ENCODE measurements around the gene HDAC7.

The HDAC7 gene

DNA sequence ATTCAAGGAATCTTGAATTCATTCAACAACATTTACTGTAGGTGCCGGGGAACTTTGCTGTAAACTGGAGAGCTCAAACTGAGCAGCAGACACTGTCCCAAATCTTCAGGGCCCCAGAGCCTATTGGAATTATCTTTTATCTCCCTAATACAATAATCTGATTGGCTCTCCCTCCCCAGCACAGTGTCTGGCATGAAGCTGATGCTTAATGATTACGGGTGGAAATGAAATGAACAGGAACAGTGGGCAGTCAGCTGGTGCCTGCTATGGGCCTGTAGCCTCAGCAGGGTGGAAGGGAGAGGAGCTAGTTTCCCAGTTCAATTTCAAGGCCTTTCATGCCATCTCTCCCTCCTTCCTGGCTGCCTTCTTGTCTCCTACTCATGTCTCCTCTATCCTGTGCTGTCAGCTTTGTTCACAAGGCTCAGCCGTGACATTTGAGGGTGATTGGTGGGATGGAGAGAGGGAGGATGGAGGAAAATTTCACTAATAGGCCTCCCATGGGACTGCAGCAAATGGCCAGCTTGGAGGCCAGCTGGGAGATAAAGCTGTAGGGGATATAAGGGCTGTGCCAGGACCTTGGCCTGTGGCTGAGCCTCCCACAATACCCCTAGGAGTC is 56.7 kb downstream of the HDAC7 start:
- DNase-seq (ENCODE audit: low read depth) = no peak

DNA sequence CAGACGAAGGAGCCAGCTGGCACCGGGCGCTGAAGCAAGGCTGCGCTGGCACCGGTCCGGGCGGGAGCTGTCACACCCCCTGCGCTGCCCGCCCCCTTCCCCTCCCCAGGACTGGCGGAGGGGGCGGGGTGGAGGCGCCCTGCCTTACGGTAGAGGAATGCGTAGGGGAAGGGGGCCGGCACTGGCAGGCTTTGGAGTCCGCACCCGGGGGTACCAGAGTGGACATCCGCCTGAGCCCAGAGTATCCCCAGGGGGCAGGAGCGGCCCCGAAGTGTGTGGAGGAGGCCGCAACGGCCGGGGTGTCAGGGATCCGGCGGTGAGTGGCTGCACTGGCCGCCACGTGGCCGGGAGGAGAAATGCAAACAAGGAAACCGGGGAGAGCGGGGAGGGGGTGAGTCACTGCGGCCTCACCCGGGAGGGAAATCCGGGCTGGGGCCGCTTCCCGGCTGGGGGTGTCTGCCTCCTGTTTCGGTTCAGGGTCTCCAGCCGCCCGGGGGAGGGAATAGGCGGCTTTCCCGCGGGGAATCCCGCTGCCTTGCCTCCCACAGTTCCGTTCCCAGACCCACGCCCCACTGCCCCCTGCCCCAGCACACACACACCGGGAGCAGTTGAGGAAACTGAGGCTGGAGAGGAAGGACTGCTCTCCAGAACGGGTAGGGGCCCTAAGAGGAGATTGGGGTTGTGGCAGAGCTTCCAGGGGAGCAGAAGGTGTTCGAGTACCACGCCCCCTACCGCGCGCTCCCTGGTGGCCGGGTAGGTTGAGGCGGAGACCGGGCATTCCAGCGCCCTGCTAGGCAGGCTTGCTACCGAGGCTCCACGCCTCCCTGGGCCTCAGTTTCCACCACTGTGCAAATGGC is 60.6 kb downstream of the HDAC7 start, which contains the start of gene RAPGEF3:
TSS of gene RAPGEF3 (minus strand) at position 47 of the 857 bp plus-strand sequence. CDS start 324 bp downstream, outside the sequence.
- peak; percentile 57 for DNase-seq (ENCODE audit: low read depth)

DNA sequence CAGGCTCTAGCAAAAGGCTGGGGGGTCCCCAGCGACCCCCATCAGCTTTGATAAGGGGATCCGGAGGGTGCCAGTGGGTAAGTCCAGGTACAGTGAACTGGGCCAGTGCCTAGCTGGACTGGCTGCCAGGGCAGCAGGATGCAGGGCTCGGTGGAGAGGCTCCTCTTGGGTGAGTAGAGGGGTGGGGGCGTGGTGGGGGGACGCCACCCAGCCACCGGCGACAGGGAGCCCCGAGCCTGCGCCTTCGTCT is 61.2 kb downstream of the HDAC7 start:
- DNase-seq (ENCODE audit: low read depth) = no peak

DNA sequence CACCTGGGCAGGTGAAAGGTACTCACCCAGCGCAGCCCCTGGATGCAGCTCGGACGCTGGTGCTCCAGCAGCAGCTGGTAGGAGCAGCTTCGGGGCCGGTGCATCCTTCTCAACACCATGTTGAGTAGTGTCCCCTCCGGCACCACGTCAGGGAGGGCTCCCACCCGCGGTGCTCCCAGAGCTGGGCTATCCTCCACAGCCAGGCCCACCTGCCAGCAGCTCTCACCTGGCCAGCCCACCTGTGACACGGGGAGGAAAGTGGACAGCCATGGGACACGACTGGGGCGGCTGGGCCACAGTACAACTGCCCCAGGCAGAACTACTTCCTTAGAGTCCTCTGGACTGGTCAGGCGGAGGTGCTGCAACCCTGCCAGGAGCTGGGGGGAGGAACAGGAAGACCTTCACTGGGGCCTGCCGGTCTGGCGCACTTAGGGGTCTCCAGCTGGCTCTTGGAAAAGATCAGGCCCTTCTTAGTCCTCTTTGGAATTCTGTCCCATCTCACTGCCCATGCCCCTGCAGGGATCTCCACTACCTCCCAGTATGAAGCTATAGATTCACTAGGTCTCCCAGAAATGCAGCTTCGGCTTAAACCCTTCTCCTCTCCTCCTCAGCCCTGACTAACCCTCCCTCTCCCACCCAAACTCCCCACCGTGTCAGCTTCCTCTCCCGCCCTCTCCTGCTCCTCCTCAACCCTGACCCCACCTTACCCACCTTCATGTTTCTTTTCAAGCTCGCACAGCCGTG is 61.7 kb downstream of the HDAC7 start:
- DNase-seq (ENCODE audit: low read depth) = no peak

DNA sequence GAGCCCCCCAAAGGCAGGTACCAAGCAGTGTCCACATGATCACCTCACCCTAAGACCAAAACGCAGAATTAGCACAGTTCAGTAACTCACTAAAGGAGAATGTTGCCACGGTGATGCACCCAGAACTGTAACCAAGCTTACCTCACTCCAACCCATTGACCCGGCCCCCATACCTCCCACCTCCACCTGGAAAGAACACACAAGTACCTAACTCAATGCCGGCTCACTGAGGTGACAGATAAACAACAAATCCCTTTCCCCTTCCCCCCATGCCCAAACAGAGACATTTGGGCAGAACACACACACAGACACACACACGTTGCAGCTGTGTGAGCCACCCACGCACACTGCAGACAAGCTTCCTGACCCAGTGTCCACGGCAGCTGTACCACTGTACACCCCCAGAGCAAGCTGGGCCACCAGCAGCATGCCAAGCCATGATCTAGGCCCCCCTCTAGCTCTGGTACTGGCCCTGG is 62.3 kb downstream of the HDAC7 start:
- no peak for DNase-seq (ENCODE audit: low read depth)

DNA sequence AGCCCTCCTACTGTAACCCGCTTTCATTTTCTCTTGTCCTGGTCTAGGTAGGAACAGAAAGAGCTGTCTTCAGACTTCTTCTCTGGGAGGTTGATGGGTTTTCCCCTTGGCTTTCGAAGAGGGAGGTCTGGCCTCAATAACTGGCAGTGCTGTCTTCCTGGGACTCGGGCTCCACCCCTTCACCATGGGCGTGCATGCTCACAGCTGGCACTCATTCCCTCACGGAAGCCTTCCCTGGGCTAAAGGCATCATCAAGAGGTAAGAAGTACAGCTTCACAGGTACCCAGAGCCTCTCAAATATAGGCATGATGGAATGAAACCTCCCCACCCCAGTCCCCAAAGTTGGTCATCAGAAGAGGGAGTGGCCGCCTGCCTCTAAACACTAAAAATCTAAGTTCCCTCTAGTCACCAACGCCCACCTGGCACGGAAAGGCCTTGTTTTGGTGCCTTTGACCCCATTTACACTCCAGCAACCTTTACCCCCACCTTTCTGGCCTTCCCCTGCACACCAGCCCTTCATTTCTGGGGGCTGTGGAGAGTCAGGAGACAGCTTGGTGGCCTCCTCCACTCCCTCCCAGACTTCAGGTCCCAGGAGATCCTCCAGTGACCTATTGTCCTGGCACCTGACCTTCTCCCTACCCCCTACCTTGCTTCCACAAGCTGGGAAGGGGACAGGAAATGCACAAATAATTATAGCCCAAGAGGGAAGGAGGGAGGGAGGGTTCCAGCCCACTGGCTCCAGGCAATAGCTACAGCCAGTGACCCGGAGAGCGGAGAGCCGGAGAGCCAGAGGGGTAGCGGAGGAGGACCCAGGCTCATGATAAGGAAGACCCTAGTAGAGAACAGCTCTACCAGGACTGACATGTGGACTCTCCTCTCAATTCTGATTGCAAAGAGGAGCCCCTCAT is 63.8 kb downstream of the HDAC7 start:
- no peak for DNase-seq (ENCODE audit: low read depth)

DNA sequence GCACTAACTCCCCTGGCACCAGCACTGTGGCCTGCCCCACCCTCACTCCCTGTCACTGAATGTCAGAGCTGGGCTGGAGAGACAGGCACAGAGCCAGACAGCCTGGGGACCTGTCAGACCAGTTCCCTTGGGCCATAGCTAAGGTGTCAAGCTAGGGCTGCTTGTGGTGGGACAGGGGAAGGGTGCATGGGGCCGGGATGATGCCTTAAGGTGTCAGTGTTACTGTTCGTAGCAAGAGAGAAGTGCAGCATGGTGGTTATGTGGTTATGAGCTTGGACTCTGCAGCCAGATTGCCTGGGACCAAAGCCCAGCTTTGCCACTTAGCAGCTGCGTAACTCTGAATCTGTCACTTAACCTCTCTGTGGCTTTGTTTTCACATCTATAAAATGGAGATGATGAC is 64.8 kb downstream of the HDAC7 start:
- no peak for DNase-seq (ENCODE audit: low read depth)

DNA sequence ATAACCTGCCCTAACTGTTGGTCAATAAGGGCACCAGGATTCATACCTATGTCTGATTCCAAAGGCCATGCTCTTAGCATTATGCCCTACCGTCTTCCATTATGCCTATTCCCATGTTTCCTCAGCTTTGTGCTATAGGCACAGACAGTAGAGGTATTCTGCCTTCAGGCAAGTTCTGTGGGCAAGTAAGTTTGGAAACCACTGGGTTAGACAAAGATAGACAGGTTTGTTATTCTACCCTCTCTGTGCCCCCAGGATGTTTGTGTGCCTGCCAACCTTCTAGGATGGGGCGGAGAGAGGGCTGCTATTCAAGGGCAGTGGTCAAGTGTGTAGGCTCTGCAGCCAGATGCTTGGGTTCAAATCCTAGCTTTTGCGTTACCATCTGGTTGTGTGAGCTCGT is 65.6 kb downstream of the HDAC7 start:
- no peak for DNase-seq (ENCODE audit: low read depth)

DNA sequence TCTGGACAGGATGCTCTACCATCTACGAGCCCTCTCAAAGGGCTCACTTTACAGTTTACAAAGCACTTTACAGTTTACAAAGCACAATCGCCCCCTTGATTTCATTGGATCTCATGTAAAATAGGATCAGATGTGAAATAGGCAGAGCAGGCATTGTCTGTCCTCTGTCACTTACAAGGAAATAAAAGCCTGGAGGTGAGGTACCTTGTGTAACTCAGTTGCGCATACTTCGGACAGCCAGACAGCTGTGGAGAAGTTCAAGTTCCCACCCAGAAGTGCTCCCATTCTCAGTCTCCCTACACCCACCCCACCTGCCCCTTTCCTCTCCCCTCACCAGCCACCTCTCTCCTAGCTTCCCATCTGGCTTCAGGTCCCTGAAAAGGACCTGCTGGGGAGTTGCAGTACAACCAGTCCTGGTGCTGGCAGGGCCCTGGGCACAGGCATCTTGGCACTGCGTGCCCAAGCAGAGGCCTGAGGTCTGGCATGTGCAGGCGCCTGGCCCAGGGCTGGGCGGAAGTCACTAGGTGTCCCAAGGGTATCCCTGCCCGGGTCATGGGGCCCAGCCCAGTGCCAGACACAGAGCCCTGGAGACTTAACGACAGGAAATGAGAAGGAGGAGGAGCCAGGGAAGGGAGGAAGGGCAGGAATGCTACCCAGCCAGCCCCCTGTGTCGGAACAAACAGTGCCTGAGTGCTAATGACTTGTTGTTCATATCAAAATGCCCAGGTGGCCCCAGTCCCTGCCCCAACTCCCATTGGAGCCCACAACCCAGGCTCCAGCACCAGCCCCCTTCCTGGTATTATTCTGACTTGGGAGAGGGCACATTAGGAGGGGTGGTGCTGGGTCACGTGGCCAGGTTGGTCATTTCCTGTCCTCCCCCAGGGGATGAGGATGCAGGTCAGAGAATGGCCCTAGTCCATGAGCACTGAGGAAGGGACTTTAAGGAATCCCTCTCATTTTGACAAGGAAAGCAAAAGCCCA is 66.4 kb downstream of the HDAC7 start:
- DNase-seq (ENCODE audit: low read depth) = no peak

DNA sequence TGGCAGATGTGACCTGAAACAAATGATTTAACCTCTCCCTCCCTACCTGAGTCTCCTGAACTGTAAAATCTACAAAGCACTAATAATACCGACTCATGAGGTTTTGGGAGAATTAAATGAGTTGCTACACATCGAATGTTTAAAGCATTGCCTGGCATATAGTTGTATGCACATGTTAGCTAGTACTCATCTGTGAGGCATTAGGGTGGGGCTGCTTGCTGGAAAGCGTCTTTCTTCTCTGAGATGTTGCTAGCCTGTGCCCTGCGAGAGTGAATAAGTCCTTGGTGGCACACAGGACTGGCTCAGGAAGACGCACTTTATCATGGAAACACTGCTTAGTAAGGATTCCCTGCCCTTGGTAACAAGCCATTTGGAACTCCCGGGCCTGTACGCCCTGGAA is 67.2 kb downstream of the HDAC7 start:
- no peak for DNase-seq (ENCODE audit: low read depth)

DNA sequence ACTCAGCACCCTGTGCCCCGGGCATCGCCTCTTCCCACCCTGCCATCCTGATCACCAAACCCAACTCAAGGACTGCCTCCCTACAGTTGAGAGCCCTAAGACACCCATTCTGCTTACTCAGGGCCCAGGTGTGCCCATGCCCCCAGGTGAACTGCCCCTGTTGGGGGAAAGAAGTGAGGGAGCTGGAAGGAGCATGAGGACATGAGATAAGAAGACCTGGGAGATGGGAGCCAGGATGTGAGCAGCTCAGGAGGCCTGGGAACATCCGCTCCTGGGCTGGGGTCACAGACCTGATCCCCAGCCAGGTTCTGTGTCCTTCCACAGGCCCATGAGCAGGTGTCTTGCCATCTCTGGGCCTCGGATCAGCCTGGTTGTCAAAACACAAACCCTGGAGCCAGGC is 67.6 kb downstream of the HDAC7 start:
- no peak for DNase-seq (ENCODE audit: low read depth)

DNA sequence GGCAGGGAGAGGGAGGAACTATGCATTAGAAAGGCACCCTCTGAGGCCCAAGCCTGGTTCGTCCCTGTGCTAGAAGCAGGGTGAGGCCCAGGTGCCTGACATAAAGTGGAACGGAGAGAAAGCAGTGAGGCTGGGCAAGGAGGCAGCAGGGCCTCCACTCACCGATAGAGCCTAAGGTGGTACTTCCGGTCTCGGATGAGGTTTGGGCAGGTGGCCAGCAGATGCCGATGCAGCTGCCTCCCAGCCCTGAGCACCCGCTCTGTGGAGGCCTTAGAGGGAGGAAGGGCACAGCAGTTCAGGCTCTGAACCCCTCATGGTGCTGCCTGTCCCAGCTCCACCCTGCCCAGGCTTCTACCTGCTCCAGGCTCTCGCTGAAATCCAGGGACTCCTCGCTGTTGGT is 68.1 kb downstream of the HDAC7 start:
- DNase-seq (ENCODE audit: low read depth) = no peak

DNA sequence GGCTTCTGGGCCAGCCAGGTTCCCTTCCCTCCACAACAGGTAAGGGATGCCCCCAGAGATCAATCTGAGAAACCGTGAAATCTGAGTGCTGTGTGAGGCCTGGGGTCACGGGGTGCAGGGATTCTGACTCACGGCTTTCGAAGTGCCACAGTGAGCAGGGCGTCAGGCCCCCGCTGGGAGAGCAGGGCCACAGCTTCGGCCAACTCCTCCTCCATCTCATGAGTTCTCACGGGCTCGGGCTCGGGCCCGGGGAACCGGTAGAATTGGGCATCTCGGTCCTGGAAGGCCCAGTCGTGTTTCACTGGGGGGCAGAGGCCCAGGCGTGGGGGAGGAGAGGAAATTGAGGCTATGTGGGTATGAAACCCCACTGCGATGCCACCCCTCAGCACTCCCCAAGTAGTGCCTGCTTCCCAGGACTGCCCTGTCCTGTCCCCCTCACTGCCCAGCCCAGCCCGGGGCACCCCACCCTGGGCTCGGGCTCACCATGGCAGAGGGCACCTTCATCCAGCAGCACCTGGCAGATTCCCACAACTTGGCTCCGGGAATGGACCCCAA is 68.7 kb downstream of the HDAC7 start:
- no peak for DNase-seq (ENCODE audit: low read depth)

DNA sequence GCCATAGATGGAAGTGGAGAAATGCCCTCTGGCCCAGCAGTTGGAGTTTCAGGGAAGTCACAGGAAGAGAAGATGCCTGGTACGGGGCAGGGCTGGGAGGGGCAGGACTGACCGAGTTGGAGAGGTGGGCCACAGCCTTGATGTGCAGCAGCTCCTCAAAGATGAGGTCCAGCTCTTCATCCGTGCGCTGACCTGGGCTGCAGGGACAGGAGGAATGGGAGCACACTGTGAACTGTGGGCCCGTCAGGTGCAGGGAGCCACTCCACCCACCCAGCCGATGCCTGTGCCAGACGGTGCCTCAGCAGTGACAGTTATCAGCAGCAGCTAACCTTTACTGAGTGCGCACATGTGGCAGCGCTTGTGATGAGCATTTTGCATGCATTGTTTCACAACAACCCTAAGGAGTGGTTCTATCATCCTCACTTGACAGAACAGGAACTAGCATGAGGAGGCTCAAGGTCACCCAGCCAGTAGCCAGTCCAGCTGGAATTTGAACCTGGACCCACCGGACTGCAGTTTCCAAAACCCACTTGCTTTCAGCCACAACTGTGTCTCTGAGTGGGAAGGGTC is 69.4 kb downstream of the HDAC7 start:
- no peak for DNase-seq (ENCODE audit: low read depth)

DNA sequence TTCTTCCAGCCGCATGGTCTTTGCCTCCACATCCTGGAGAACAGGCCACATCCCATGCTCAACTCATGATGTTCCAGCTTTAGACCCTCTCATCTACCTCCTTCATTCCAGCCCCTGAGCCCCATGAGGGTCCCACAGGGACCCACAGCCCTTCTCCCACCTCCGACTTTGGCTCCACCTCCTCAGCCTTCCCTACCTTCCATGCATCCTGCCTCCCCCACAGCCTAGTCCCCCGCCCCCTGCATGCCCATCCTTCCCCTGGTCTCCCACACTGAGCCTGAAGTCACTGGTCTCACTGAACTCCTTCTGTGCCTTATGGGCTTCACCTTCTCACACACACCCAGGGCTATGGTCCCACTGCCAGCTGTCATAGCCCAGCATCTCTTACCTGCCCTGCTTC is 70.8 kb downstream of the HDAC7 start:
- DNase-seq (ENCODE audit: low read depth) = no peak

DNA sequence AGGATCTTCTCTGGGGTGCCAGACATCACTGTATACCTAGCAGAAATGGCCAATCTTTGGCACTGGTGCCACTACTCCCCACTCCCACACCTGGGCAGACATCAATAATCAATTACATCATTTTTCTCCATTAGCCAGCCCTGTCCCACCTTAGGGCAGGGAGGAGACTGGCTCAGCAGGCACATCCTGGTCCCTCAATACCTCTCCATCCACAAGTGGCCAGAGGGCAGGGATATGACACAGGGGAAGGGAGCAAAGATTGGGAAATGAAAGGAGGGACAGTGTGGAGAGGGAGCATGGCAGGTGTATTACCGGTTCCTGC is 71.2 kb downstream of the HDAC7 start:
- no peak for DNase-seq (ENCODE audit: low read depth)

DNA sequence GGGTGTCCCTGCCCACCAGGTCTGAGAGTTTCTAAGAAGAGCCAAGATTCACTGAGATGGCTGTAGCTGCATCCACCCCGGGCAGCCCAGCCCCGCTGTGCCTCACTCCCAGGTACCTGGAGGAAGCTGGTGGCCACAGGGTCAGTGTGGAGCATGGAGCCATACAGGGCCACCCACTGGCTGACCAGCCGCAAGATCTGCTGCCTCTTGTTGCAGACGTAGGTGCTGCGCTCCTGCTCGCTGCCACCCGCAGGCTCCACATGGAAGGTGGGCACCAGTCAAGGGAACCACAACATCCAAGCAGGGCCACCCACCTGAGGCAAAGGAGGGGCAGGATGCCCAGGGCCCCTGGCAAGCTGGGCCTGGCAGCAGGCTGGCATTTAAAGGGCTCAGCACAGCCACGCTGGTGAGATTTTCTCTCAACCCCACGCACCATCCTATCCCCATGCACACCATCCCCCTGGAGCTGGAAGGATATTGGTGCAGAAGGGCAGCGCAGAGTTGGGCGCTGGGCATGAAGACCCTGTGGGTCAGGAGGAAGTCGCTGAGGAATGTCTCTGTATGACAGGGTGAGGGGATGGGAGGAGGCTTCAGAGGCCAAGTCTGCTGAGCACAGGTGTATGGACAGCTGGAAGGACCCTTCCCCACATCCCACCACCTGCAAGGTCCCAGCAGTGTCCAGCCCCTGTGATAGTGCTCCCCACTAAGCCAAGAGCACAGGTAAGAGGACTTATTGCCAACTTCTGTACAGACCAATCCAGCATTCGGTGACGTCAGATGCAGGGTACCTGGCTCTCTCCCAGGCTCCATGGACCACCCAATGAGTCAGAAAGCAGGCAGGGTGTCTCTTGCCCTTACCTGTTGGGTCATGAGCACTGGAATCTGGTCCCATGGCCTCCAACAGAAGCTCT is 71.9 kb downstream of the HDAC7 start:
- no peak for DNase-seq (ENCODE audit: low read depth)

DNA sequence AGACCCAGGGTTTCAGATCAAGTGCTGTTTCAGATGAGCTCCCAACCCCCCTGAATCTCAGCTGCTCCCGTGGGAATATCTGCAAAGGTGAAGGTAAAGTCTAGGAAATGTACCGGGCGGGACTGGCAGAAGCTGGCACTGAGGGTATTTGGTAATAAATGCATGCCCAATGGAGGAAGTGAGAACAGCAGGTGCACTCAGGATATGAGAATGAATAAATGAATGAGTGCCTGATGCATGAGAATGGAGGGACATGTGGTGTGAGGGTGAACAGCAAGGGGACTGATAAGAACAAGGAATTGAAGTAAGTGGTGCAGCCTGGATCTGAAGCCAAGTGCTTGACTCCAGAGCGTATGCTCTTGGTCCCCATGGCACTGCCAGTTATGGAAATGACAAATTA is 72.6 kb downstream of the HDAC7 start:
- no peak for DNase-seq (ENCODE audit: low read depth)

DNA sequence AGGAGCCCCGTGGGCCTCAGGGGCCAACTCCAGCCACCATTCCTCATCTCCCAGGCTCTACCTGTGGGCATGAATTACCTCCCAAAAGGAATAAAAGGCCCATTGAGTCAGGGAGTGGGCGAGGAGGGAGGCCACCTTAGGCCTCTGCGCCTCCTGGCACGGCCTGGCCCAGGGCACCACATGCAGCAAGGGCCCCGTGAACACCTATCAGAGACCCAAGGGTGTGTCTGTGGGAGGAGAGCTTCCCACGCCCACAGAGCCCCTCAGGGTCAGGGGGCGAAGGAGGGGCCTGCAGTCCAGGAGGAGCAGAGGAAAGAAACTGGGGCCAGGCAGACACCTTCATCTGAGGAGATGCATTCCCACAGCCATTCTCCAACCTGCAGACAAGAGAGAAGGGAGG is 73.2 kb downstream of the HDAC7 start:
- no peak for DNase-seq (ENCODE audit: low read depth)
